Hematopoietic multipotent progenitor cell treated with erythropoietin and hydrocortisone succinate and interleukin-3 and kit ligand, for 8 days (in vitro differentiated cells): ENCODE results near the gene SORCS2.

Source experiments
- DNase-seq: peaks from one replicate; pipeline ENCODE4 v3.0.0-alpha.2; 2015

Gene SORCS2

DNA sequence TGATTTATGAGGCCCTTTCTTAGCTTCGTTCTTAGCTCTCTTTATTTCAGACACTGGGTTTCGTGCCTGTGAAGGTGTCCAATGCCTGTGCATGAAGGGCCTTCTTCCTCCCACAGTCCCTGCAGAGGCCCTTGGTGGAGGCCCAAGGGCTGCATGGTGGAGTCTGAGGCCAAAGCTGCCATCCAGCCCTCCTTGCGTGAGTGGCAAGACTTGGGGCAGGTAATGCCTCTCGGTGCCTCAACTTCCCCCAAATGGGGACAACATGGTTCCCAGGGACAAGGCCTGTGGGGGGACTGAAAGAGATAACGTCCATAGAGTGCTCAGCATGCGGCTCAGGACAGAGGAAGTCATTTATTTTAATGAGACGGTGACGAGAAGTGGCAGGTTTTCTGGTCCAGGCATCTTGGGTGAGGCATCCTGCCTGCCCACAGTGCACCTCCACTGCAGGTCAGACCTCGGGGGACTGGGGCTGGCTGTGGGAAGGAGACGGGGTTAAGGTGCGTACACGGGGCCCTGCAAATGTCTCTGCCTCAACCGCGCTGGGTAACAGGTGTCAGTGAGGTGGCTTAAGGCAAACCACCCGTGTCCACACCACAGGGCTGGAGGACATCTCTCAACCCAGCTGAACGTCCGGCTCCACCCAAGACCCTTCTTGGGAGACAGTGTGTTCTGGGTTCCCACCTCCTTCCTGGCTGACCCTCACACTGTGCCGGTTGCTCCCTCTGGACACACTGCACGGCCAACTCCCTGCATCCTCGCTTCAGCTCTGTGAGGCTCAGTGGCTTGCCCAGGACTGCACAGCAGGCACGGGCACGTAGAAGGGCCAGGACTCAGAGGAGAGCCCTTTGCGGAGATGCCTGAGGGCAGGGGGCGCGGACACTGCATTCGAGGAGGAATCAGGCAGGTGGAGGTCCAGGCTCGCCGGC, 191.9 kb downstream of the SORCS2 start:
- DNase-seq = no peak

DNA sequence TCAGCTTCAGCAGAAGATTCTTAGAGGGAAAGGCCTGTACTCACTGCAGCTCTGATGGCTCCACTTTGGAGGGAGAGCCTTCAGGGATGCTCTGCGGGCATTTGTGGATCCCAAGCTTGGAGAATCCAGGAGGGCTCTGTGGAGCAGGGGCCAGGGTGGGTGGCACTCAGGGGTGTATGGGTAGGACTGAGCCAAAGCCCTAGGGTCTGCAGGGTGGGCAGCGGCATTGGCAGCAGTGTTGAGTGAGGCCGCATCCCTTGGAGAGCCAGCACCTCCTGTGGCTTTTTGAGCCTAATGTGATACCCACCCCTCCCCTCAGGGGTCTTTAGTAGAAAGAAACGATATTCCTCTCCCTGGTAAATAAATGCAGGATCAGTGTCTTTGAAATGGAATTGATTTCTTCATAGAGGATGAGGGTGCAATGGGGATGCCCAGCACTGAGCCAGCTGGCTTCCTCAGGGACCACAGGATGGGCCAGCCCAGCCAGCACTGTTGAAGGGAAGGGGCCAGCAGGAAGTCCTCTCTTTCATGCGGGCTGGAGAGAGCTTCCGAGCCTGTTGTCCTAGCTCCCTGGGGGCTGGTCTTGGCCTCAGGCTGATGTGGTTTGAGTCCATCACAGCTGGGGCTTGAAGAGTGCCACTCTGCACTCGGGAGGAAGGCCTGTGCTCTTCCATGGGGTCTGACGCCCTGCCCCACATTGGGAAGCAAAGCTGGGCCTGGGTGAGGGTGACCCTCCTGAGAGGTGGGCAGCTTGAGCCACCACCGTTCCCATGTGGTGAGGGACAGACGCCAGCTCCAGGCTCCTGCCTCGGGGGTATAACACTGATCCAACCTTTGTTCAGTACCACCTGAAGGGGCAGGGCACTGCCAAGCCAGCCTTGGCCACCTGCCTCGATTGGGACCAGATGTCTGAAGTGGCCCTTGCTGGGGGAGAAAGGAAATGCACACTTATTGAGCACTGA, 192.9 kb downstream of the SORCS2 start:
- DNase-seq = no peak

DNA sequence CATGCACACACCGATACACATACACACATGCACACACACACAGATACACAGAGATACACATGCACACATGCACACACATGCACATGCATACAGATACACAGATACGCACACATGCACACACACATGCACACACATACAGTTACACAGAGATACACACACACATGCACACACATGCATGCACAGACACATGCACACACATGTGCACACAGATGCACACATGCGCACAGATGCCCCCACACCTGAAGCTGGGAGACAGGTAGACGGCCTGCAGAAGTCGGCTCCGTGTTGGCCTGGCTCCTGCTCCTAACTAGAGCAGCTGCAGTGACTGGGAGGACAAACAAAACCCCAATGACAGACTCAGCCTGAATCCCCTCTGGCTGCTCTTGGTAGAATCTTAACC, 195.6 kb downstream of the SORCS2 start:
- no peak for DNase-seq

DNA sequence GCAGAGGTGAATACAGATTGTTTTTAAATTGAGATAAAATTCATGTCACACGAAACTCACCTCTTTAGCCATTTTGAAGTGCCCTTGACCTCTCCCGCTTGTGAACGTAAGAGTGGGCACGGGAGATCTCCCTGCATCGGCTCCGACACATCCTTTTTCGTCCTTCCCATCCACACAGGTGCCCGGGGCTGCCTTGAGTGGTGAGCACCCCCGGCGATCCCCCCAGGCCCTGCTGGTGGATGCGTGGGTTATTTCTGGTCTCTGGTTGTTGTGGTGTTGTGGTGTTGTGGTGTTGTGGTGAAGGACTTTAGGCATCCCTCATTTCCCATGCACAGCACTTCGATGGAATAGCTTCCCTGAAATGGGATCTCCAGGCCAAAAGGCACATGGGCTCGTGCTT, 196.3 kb downstream of the SORCS2 start:
- DNase-seq = no peak

DNA sequence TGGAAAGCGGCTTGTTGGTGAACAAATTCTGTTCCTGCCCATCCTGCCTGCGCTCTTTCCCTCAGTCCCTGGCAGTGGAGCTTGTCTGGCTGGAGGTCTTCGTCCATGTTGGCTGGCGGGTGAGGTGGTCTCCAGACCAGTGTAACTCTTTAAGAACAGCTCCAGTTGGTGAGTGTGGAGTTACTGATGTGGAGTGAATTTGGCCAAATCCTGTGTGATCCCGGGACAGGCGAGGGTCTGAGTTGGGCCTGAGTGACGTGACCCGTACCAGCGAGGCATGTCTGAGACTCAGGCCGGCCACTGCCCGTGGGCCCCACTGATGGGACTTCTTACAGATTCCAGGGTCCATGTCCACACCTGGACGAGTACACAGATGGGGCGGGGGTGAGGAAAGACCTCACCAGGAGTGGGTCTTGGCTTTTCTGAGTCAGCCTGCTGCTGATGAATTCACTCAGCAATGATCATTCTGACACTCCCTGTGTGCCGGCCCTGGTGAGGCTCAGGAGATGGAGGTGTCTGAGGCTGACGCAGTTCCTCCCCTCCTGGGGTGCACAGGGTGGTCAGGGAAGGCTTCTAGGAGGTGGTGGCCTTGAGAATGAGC, 196.9 kb downstream of the SORCS2 start:
- DNase-seq = no peak

DNA sequence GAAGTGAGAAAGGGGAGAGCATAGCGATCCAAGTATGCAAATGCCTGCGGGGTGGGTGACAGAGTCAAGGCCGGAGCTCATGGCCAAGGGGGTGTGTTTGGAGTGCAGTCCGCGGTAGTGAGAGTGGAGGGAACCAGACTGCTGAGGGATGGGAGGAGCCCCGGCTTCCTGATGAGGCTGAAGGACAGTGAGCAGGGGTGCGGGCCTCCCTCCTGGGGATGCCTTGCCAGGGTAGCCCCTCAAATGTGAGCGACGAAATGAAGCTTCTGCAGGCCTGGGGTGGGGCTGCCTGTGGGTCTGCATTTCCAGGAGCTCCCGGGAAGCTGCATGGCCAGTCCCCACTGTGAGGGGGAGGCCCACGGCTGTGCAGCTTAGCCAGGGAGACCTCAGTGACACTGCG, 197.4 kb downstream of the SORCS2 start:
- DNase-seq = no peak

DNA sequence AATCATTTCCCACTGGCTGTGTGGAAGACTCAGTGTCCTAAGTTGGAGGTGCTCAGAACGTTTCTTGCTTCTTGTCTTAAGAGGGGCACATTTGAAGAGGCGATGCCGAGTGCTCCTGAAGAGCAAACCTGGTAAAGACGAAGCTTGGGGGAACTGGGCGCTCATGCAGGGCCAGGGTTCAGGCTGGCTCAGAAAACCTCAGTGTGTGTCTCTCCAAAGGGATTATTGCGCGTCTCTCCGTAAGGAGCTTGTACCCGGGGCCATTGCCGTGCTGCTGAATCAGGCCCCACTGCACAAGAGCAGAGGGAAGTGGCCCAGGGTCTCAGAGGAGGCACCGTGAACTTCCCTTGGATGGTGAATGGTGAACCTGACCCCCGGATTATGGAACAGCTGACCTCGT, 198.0 kb downstream of the SORCS2 start:
- no peak for DNase-seq

DNA sequence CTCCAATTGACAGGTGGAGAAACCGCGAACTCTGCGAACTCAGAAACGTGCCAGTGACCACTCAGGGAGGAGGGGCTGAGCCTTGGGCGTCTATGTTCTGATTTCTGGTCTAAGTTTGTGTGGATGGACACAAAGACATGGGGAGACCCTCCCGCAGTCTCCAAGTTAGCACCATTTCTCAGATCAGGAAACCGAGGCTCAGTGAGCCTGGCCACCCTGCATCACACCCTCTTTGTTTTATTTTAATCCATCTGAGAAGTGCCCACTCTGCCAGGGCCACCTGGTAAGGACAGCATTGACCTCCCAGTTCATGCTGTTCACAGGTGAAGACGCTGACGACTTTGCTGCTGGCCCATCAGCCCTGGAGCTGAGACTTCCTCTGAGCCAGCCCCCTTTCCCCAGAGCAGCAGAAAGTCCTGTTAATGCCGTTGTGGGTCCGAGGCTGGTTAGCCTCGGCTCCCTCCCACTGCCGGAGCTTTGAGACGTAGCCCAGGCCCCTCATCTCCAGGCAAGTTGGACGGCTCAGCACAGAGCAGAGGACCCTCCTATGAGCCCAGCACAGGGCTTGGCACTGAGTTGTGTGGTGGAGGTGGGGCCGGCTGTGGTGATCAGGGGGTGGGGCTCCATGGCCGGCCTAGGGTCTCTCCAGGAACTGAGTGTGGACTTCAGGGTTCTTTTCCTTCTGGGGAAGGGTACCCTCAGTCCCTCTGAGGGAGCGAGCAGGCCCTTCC, 198.7 kb downstream of the SORCS2 start:
- no peak for DNase-seq

DNA sequence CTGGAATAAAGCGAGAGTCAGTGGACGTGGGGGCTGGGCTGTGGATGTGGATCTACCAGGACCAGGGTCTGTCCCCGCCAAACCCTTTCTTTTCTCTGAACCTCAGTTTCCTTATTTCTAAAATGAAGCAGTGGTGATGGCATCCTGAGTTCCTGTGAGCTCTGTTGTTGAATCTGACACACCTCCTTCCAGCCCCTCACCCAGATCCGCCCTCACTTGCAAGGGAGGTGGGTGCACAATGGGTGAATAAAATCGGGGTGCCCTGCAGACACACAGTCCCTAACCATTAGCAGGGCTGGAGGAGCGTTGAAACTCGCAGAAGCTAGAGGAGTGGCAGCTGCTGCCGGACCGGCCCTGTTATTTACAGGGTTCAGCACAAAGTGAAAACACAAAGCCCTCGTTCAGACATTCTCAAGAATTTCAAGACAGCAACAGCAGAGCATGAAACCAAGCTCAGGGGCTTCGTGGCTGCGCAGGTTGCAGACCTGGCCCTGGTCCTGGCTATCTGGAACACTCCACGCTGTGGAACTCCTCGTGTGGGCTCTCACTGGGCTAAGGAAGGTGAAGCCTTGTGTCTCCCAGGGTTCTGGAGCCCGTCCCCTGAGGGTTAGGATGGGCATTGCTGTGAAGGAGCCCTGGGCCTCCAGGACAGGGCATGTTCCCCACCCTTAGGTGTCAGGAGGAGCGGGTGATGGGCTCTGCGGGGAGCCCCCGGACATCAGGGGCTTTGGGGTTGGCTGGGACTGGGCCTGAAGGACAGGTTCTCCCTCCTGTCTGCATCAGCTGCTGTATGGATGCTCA, 199.5 kb downstream of the SORCS2 start:
- DNase-seq = no peak

DNA sequence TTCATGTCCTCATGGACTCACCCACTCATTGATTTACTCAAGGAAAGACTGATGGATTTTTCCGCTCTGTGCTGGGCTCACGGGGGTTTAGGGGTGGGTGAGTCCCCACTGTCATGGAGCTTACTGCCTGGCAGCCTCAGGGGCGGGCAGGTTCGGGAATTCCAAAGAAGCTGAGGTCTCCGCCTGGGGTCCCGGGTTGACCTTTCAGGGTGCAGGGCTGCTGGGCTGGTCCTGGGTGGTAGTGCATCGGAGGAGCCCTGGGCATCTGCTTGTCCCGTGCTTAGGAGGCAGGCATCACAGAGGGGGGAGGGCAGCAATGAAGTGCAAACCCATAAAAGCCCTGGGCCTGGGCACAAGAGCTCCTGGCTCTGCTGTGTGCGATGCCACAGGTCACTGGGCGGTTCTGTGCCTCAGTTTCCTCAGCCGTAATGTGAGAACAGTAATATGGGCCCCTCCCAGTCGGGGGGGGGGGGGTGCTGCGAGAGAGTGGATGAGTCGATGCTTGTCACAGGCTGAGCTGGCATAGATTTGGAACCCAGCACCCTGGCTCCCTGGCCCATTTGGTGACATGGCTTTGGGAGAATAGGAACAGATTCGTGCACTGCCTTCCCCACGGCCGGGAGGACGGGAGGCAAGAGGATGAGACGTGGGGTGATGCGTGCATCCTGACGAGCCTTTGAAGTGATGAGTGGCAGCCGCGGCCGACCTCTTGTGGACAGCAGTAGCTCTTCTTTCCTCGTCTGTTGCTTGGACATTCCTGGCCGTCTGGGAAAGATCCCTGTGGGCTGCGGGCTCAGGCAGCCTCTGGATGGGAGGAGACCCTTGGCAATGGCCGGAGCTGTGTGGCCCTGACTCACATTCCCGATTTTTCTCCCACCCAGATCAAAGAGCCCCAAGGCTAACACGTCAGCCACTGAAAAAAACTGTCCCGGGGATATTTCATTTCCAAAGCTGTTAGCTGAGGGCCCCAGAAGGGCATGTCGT, 200.4 kb downstream of the SORCS2 start:
- DNase-seq = no peak

DNA sequence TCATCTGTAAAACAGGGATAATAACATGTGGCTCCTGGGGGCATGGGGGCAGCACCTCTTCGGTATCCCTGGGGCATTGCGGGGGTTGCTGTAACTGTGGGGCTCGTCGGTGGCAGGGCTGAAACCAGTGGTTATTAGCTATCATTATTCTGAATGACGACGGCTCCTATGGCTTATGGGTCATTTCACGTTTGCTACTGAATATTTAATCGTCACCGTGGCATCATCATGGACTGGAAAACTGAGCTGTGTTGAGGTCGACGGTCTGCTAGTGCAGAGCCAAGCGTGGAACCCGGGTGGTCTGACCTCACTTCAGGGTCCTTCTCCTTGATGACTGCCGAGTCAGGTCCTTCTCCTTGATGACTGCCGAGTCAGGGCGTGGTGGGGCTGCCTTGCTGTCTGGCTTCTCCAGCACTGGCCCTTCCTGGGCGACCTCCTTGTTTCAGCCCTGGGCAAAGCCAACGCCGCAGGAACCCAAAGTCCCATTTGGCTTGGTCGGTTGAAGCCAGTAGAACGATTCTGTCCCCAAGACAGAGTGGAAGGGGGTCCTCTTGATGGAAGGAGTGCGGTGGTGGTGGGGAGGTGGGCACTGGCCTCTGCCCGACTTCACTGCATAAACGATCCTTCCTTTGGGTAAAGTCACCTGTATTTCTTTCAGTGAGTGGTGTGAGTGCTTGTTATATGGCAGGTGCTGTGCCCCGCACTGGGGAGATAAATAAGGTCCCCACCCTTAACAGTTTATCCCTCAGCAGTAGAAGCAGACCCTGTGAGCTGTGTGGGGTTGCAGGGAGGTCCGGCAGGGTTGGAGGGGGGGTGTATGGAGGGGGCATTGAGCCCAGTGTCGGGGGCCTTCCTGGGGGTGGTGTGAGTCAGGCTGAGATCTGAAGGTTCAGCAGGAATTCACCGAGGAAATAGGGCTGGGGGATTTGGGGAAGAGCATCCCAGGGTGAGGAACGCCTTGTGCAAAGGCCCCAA, 201.6 kb downstream of the SORCS2 start:
- no peak for DNase-seq

DNA sequence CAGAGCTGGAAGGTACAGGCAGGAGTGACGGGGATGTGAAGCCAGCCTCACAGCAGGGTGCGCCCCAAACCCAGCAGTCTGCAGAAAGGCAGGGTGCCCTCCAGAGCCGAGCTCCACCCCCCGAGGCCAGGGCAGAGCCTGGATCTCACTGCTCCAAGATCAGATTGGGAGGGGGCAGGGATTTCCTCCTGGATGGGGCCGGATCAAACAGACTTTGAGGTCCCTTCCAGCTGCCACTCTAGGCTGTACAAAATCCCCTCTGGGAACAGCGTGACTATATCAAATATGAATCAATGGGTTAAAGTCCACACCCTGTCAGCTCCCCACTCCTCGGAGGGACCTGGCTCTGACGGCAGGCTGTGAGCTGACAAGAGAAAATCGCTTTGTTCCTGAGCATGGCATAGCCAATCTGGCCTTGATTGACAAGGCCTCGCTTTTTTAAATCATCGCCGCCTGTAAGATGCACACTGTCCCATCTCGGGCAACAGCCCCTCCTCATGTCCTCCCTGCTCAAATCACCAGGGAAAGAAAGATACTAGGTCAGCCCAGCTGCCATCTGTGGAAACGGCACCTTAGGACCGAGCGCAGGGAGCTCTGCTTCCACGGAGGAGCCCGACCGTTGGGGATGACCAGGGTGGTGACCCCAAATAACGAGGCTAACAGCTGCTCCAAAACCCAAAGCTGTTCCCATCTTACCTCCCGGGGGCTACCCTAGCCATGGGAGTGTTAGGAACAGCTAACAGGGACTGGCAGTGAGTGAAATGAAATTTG, 202.5 kb downstream of the SORCS2 start:
- no peak for DNase-seq

DNA sequence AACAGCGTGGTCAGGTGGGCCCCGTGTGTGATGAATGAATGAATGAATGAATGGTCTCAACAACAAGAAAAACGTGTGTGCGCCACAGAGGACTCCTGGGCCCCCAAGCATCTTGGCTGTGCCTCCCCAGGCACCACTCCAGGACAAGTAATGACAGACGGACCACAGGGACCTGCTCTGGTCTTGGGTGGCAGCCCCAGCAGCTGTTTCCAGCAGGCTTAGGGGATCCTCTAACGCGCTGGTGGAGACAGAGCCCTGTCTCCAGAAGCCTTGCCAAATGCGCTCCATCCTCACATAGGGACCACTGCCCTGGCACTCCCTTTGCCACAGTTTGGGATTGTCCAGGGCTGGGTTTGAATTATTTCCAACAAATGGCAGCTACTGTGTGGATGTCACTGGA, 203.3 kb downstream of the SORCS2 start:
- no peak for DNase-seq

DNA sequence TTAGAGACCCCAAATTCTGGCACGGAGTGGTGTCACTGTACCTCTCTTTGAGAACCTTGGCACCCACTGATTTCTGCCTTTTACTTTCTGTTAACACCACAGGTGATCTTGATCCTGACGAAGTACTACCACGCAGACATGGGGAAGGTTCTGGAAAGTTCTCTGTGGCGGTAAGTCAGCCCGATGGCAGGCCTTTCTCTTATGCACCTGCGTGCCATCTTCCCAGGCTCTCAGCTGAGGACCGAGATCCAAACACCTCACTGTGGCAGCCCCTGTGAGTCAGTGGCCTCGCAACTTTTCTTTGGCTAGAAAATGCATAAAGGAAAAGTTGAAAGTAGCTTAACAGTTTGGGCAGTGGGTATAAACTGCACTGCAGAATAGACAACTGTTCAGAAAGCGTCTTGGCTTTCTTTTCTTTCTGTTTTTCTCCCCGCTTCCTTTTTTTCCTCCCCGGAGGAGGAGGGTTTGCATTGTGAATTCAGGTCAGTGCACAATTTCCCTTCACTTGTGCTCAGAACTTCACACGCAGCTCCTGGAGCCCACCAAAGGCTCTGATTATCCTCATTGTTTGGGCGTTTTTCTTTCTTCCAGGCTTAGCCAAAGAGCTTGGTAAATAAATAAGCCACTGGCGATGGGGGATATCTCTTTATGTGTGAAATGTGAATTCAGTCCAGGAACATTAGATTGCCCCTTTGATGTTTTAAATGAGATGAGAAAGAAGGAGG, 204.0 kb downstream of the SORCS2 start:
- DNase-seq = no peak

DNA sequence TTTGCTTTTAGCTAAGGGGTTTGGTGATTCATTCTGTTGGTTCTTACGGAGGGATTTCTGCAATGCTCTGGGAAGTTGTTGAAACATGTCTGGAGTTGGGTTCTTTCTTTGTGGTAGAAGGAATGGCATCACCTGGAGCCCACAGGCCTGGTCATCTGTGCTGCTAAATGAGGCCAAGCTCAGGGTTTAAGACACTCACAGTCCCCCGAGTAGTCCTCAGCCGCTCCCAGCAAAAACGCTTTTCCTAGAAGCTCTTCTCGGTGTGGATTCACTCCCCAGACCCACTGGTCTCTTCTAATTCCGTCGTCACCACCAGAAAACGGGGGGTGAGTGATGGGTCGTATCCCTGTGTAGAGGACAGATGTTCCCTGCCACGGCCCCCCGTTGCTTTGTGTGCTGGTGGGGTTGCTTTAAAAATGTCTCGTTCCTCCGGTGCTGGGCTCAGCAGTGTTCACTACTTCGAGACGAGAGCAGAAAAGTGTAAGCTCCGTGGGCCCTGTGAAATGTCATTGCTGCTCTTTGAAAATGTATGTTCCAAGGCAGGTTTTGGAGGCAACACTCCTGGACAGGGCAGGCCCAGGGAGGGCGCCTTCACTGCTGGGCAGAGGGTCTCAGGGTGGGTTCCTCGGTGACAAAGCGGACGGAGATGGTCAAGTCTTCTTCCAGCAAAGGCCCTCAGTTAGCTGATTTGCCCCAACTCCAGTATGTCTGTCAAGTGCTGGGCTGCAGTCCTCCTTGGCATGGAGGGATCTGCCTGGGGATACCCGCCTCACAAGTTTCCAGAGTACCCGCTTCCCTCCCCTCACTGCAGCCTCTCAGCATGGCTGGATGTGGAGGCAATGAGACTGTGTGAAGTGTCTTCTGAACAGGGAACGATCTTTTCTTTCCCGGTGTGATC, 205.1 kb downstream of the SORCS2 start:
- no peak for DNase-seq

DNA sequence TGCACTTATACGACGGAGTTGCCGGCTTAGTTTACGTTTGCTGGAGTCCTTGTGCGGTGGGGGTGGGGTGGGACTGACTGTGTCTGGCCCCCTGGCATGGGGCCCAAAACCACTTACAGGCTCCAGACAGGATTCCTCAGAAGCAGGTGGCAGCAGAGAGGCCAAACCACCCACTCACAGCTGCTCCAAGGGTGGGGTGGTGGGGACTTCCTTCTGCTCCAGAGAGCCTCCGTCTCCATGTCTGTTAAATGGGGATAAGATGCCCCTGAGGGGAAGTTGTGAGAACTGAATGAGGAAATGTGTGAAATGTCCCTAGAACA, 205.7 kb downstream of the SORCS2 start:
- DNase-seq = no peak
